Hematopoietic multipotent progenitor cell (in vitro differentiated cells): ENCODE results near the gene FIGNL1. TPM values are rescaled to one million over a fixed set of nuclear protein-coding genes. Genes with fewer than 3 reads are reported as not detected.
A peak's percentile ranks its signal among the peaks of the same experiment; 100 is the strongest.
"Not testable (repeated sequence)": the region's sequence is repeated elsewhere in the genome, so short reads cannot be mapped to it uniquely, and the experiment has no call there.

Source experiments
- DNase-seq, 3 donors: peaks; one replicate each; pipeline ENCODE4 v3.0.0-alpha.2; 2011 to 2015; ENCODE audit warnings: low read depth in 2 of 3, low spot score in 2 of 3
- total RNA-seq: library from RNA; depleted of rRNA; stranded (reverse); fragments of >200 nt; gene quantifications from one replicate; pipeline ENCODE4 v1.2.3, GENCODE V29; 2012

The FIGNL1 gene
- total RNA-seq, 1 donor = 8.6 TPM

- no peak for DNase-seq
Observed at GRCh38 chr7:50473531-50473930, 23.4 kb upstream of the FIGNL1 start.

GRCh38 chr7:50472427-50472826 is 22.3 kb upstream of the FIGNL1 start:
- no peak for DNase-seq

- DNase-seq = no peak
Observed at GRCh38 chr7:50471970-50472369, 21.8 kb upstream of the FIGNL1 start.

GRCh38 chr7:50470250-50471163 is 20.4 kb upstream of the FIGNL1 start:
- DNase-seq = no peak

GRCh38 chr7:50469181-50469580 is 19.0 kb upstream of the FIGNL1 start:
- no peak for DNase-seq

- peak; percentile 50 to 80 (median 75) for DNase-seq
Observed at GRCh38 chr7:50467817-50468610, 17.9 kb upstream of the FIGNL1 start.

GRCh38 chr7:50466815-50467585 is 16.9 kb upstream of the FIGNL1 start:
- DNase-seq = no peak

GRCh38 chr7:50463035-50463434 is 12.9 kb upstream of the FIGNL1 start:
- DNase-seq = no peak

- DNase-seq = no peak
Observed at GRCh38 chr7:50462361-50462760, 12.2 kb upstream of the FIGNL1 start.

- DNase-seq = no peak
Observed at GRCh38 chr7:50461695-50462094, 11.5 kb upstream of the FIGNL1 start.

GRCh38 chr7:50459183-50459582 is 9.0 kb upstream of the FIGNL1 start:
- not testable (repeated sequence) for DNase-seq

GRCh38 chr7:50458651-50459050 is 8.5 kb upstream of the FIGNL1 start:
- DNase-seq = not testable (repeated sequence)

GRCh38 chr7:50456371-50457123 is 6.4 kb upstream of the FIGNL1 start:
- DNase-seq = no peak

GRCh38 chr7:50455658-50456057 is 5.5 kb upstream of the FIGNL1 start:
- DNase-seq = peak in 1 of 3 donors; percentile 56

GRCh38 chr7:50454968-50455367 is 4.8 kb upstream of the FIGNL1 start:
- no peak for DNase-seq

- no peak for DNase-seq
Observed at GRCh38 chr7:50450590-50451032, 461 bp upstream of the FIGNL1 start.

GRCh38 chr7:50449501-50449880 is 659 bp downstream of the FIGNL1 start:
- DNase-seq = no peak

- DNase-seq = no peak
Observed at GRCh38 chr7:50448823-50449222, 1.3 kb downstream of the FIGNL1 start.

- no peak for DNase-seq
Observed at GRCh38 chr7:50446542-50446960, 3.6 kb downstream of the FIGNL1 start.

GRCh38 chr7:50436133-50436806 is 13.9 kb downstream of the FIGNL1 start:
- no peak for DNase-seq
